Right cardiac atrium (tissue), 5 donors: ENCODE results near the gene ZBTB12. TPM values are rescaled to one million over a fixed set of nuclear protein-coding genes. Genes with fewer than 3 reads are reported as not detected.
"Not testable (repeated sequence)": the region's sequence is repeated elsewhere in the genome, so short reads cannot be mapped to it uniquely, and the experiment has no call there.

ENCODE experiments used
- ATAC-seq, 2 donors: fragments of 200-7000 bp; cut with Tn5 transposase; one replicate each; pipeline versions ENCODE4 v1.8.0 to v1.9.1; 2020; ENCODE audit warnings: moderate library complexity in 2 of 2, mild to moderate bottlenecking in 1 of 2
- DNase-seq, 3 donors: peaks; one replicate each; pipeline ENCODE4 v3.0.0-alpha.2; 2020
- H3K27ac ChIP-seq: one replicate; pipeline ENCODE4 v1.5.1; 2013; ENCODE audit warnings: mild to moderate bottlenecking, low read length, control low read depth, moderate library complexity
- H3K27me3 ChIP-seq: one replicate; pipeline ENCODE4 v1.6.1; 2013; ENCODE audit not compliant: control insufficient read depth, insufficient read depth
- H3K4me1 ChIP-seq: one replicate; pipeline ENCODE4 v1.6.1; 2013; ENCODE audit warnings: low read length; ENCODE audit not compliant: control insufficient read depth, insufficient read depth
- H3K4me3 ChIP-seq: one replicate; pipeline ENCODE4 v1.5.1; 2013; ENCODE audit warnings: low read length, control low read depth
- H3K9me3 ChIP-seq: one replicate; pipeline ENCODE4 v1.6.1; 2013; ENCODE audit warnings: low read length; ENCODE audit not compliant: control insufficient read depth
- whole genome bisulfite sequencing: extraction: QIAGEN DNeasy Blood & Tissue Kit; methylation state at CpG from one replicate; pipeline ENCODE4 v1.1.7; 2013; 5-methylcytosine and 5-hydroxymethylcytosine counted together
- intact Hi-C, 4 donors: fragments of 100-400 bp; cut with DNase I; formaldehyde crosslinking; loops; one replicate each; pipeline versions ENCODE4 v1.11.0 to v1.14.0; 2022 to 2023
- polyA plus RNA-seq: library from polyadenylated mRNA; stranded (reverse); fragments of 200-250 nt; gene quantifications from one replicate; pipeline ENCODE4 v1.2.3, GENCODE V29; 2013
- total RNA-seq, 4 donors: library from RNA; stranded (reverse); fragmentation: NEBNext Ultra II Directional; extraction: Animal tissue kit (Norgen Biotek cat#: 25700); gene quantifications; one replicate each; pipeline ENCODE4 v1.2.1, GENCODE V29; 2021
- donor health status: healthy with polysubstance abuse.
- donor health status: DM: no; HTN: yes; CAD: no.
- donor health status: DM: no; HTN: no; CAD: no.
- donor health status: DM: no; HTN: yes; CAD: no; lungs with severe emphysema.
- donor health status: DM: yes; HTN: yes; CAD: no.

ZBTB12 gene
- total and polyA plus RNA-seq, 5 donors: 1.6 to 5.0 (median 3.0) TPM

DNA sequence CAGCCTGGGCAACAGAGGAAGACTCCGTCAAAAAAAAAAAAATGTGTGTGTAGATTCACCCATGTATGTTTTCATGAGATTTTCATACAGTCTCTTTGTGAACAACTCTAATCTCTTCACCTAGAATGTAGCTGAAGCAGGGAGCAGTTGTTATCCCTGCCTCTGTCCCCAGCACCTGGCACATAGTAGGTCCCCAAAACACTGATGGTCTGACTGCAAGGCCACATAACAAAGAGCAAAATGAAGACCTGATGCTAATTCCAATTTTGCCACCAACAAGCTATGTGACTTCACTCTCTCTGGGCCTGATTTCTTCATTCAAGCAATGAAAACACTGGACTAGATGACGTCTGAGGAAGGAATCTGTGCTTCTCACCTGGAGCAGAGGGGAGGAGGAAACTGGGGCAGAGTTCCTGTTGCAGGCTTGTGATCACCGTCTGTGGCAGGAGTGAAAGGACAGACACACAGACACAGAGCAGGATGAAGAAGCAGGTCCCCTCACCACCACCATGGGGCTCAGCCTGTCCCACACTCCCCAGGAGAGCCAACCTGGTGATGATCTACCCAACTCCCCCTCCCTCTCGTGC is 27.7 kb downstream of the ZBTB12 start:
- Histone ChIP-seq H3K27me3 (no peaks in the 10 kb centered on the region), H3K4me3 (no peak overlapping the region), H3K27ac (no peak overlapping the region), H3K9me3 (no peaks in the 10 kb centered on the region), H3K4me1 (no peaks in the 10 kb centered on the region)
- ATAC-seq (no peak), DNase-seq (peak in 1 of 3 donors; percentile 10)
- intact Hi-C loops: no loop called here
- 43% methylated on average over 4 of the region's 4 CpGs for WGBS

GRCh38 chr6:31871046-31871659 is 30.7 kb downstream of the ZBTB12 start:
- peak in 1 of 3 donors; percentile 34 for DNase-seq
- WGBS: 50% methylated on average over 9 of the region's 9 CpGs
- Histone ChIP-seq H3K27ac (no peak overlapping the region), H3K4me3 (no peak overlapping the region), H3K4me1 (no peaks in the 10 kb centered on the region), H3K9me3 (no peaks in the 10 kb centered on the region), H3K27me3 (no peaks in the 10 kb centered on the region)
- intact Hi-C loops: no loop called here
- ATAC-seq: no peak

DNA sequence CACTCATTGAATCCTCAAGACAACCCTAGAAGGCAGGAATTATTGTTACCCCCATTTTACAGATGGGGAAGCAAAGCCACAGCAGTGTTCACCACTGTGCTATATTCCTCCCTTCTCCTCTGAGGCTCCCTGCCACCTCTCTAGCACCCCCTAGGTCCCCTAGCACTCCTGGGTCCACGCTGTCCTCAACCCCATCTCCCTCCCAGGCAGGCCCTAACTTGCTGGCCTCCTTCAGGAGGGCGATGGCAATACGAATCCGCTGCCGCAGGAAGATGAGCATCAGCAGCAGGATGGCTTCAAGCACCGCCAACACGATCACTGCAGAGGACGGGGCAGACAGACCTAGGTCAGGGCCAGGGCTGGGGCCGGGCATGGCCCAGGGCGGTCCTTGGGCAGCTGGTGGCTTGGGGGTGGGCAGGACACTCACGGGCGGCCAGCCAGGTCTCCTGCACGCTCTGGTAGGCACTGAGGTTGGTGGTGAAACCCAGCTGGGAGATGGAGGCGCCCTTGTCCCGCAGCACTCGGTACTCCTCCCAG is 31.4 kb downstream of the ZBTB12 start:
- H3K4me3 ChIP-seq: no peak overlapping the region
- 77% methylated on average over 16 of the region's 16 CpGs for WGBS
- intact Hi-C loops: no loop called here
- peak in 2 of 3 donors; percentile 37 to 44 for DNase-seq
- H3K4me1 ChIP-seq: no peaks in the 10 kb centered on the region
- no peaks in the 10 kb centered on the region for H3K27me3 ChIP-seq
- no peak overlapping the region for H3K27ac ChIP-seq
- ATAC-seq: peak in 1 of 2 donors; percentile 24
- H3K9me3 ChIP-seq: no peaks in the 10 kb centered on the region

DNA sequence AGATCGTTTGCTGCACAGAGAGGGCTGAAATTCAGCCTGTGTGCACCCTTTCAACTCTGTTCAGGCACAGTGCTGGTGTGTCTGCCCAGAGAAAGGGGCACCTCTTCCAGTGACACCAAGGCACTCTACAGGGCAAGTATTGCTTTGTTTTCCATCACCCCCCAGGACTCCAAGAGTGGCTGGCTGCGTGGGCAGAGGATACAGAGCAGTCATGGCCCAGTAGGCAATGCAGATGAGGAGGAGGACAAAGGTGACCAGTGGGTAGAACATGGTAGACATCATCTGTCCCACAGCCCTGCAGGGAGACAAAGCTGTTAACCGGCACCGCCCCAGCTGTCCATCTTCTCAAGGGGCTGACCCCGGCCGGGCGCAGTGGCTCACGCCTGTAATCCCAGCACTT is 32.5 kb downstream of the ZBTB12 start:
- ATAC-seq (no peak), DNase-seq (peak in 2 of 3 donors; percentile 25 to 36)
- H3K27me3 ChIP-seq: no peaks in the 10 kb centered on the region
- WGBS: 75% methylated on average over 8 of the region's 8 CpGs
- no peak overlapping the region for H3K27ac ChIP-seq
- no peaks in the 10 kb centered on the region for H3K9me3 ChIP-seq
- no peaks in the 10 kb centered on the region for H3K4me1 ChIP-seq
- H3K4me3 ChIP-seq: no peak overlapping the region
- intact Hi-C loops: loop anchor here in 1 of 4 donors (10.0 kb wide), 1 partner anchor 185 kb away; the partner anchor contains the start of gene LY6G5C

GRCh38 chr6:31868658-31868971 is 33.3 kb downstream of the ZBTB12 start:
- not testable (repeated sequence) for H3K27ac ChIP-seq, H3K27me3 ChIP-seq, H3K9me3 ChIP-seq, ATAC-seq, DNase-seq, H3K4me3 ChIP-seq, H3K4me1 ChIP-seq
- intact Hi-C loops: loop anchor here in 1 of 4 donors (10.0 kb wide), 1 partner anchor 184 kb away; the partner anchor contains the start of gene LY6G5C
- WGBS: 75% methylated on average over 1 of the region's 1 CpG

- intact Hi-C loops: loop anchor here in 1 of 4 donors (10.0 kb wide), 1 partner anchor 181 kb away; the partner anchor contains the start of gene LY6G5C
- WGBS: 79% methylated on average over 21 of the region's 21 CpGs
- Histone ChIP-seq H3K9me3 (no peaks in the 10 kb centered on the region), H3K27ac (no peak overlapping the region), H3K4me1 (peaks cover 2% of the 10 kb centered on the region), H3K27me3 (no peaks in the 10 kb centered on the region), H3K4me3 (no peak overlapping the region)
- no peak for ATAC-seq
- DNase-seq: peak in 2 of 3 donors; percentile 27 to 30
Observed at GRCh38 chr6:31865205-31866118, 36.4 kb downstream of the ZBTB12 start.

- Histone ChIP-seq H3K4me1 (peaks cover 2% of the 10 kb centered on the region), H3K4me3 (no peak overlapping the region), H3K27me3 (no peaks in the 10 kb centered on the region), H3K9me3 (no peaks in the 10 kb centered on the region), H3K27ac (no peak overlapping the region)
- intact Hi-C loops: loop anchor here in 1 of 4 donors (10.0 kb wide), 1 partner anchor 180 kb away; the partner anchor contains the start of gene LY6G5C
- no peak for ATAC-seq
- DNase-seq: peak in 2 of 3 donors; percentile 26 to 28
- WGBS: 85% methylated on average over 8 of the region's 8 CpGs
Observed at GRCh38 chr6:31864818-31865204, 37.1 kb downstream of the ZBTB12 start.

GRCh38 chr6:31864123-31864562 is 37.7 kb downstream of the ZBTB12 start:
- H3K4me3 ChIP-seq: peak overlapping the region; percentile 46
- WGBS: 14% methylated on average over 16 of the region's 16 CpGs

DNA sequence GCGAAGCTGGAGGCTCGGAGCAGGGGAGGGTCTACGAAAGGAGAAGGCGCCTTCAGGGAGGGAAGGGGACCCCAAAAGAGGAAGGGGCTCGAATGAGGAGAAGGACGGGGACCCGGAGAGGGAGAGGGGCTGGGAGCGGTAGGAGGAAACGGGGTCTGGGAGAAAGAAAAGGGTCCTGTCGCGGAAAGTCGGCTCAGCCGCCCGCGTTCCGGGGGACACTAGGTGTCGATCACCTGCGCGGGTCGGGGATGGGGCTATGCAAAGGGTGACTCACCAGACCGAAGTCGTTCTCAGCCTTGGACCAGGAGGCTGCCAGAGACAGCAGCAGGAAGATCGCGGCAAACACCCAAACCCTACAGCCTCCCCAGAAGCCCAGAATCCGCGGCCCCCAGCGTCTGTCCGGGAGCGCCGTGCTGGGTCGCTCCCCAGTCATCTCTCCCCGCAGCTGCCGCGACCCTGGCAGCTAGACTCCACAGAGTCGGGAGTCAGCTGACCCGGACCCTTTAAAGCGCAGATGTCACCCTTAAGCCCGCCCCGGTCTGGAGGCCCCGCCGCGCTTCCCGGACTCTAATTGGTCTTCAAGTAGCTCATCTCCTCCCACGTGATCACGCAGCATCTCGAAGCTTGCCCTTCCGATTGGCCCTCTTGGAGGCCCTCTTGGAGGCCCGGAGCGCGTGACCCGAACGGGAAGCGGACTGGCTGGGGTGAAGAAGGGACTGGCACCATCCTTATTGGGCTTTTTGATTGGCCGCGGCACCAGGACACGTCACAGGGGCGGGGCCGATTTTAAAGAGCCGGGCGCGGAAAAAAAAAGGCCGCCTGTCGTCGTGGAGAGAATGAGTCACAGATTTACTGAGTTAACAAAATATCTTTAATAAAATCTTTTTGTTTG is 39.3 kb downstream of the ZBTB12 start, which contains the start of gene NEU1:
TSS of gene NEU1 (minus strand) at position 478 of the 892 bp plus-strand sequence. CDS start at position 433, 45 bp downstream.
- Histone ChIP-seq H3K4me1 (peaks cover 2% of the 10 kb centered on the region), H3K9me3 (no peaks in the 10 kb centered on the region), H3K27me3 (no peaks in the 10 kb centered on the region), H3K27ac (peak within 1 kb of the TSS; percentile 86), H3K4me3 (peak within 1 kb of the TSS; percentile 85)
- intact Hi-C loops: loop anchor here in 1 of 4 donors (10.0 kb wide), 1 partner anchor 178 kb away; the partner anchor contains the start of gene LY6G5C
- DNase-seq (peak; percentile 100), ATAC-seq (peak; percentile 98)
- under 1% methylated on average over 64 of the region's 64 CpGs for WGBS

More at GRCh38 chr6:31864123-31864562, 37.7 kb downstream of the ZBTB12 start:
- H3K27ac ChIP-seq, H3K9me3 ChIP-seq, H3K27me3 ChIP-seq, ATAC-seq, H3K4me1 ChIP-seq: not testable (repeated sequence)
- DNase-seq: peak in 1 of 3 donors; percentile 54
- intact Hi-C loops: loop anchor here in 1 of 4 donors (10.0 kb wide), 1 partner anchor 179 kb away; the partner anchor contains the start of gene LY6G5C
